ENCODE measurements around the gene FOXP1.

FOXP1 gene

GRCh38 chr3:71153713-71154112 lies 429.8 kb downstream of the FOXP1 start:
- Mint-ChIP-seq H3K9me3 (ENCODE audit: low read depth) (no peaks in the 10 kb centered on the region), H3K36me3 (peaks cover 24% of the 10 kb centered on the region)

DNA sequence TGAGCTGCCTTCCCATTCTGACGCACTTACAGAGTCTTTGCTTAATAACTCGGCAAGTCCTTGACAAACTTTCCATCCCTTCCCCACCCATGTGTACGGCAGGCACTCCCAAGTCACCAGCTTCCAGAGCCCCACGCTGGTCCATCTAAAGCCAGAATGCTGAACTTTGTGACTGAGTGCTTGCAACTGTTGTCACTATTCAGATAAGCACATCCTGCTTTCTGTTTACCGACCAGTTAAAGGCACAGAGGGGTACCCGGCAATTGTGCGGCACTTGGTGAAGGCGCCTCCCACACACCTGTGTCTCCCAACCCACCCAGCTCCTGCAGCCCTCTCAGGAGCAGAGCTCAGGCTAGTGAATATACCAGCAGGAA lies 430.6 kb downstream of the FOXP1 start:
- Mint-ChIP-seq H3K27me3 (no peaks in the 10 kb centered on the region), H3K4me1 (ENCODE audit: low read depth) (peaks cover 90% of the 10 kb centered on the region), H3K27ac (peak overlapping the region; percentile 59), H3K9me3 (ENCODE audit: low read depth) (no peaks in the 10 kb centered on the region), H3K36me3 (peaks cover 26% of the 10 kb centered on the region), H3K4me3 (peak overlapping the region; percentile 13)

More at GRCh38 chr3:71153713-71154112, 429.8 kb downstream of the FOXP1 start:
- Mint-ChIP-seq H3K27ac (peak overlapping the region; percentile 59), H3K4me1 (ENCODE audit: low read depth) (peaks cover 92% of the 10 kb centered on the region), H3K27me3 (no peaks in the 10 kb centered on the region), H3K4me3 (peak overlapping the region; percentile 4)

GRCh38 chr3:71152039-71152891 lies 431.3 kb downstream of the FOXP1 start:
- Mint-ChIP-seq H3K4me1 (ENCODE audit: low read depth) (peaks cover 88% of the 10 kb centered on the region), H3K4me3 (no peak overlapping the region)

GRCh38 chr3:71149959-71150954 lies 433.3 kb downstream of the FOXP1 start:
- H3K9me3 Mint-ChIP-seq (ENCODE audit: low read depth): no peaks in the 10 kb centered on the region
- H3K36me3 Mint-ChIP-seq: peaks cover 26% of the 10 kb centered on the region
- H3K4me3 Mint-ChIP-seq: peak overlapping the region; percentile 11
- H3K27me3 Mint-ChIP-seq: no peaks in the 10 kb centered on the region
- peak overlapping the region; percentile 59 for H3K27ac Mint-ChIP-seq
- peaks cover 84% of the 10 kb centered on the region for H3K4me1 Mint-ChIP-seq (ENCODE audit: low read depth)

More at GRCh38 chr3:71152039-71152891, 431.3 kb downstream of the FOXP1 start:
- Mint-ChIP-seq H3K27ac (peak overlapping the region; percentile 59), H3K9me3 (ENCODE audit: low read depth) (no peaks in the 10 kb centered on the region), H3K36me3 (peaks cover 25% of the 10 kb centered on the region), H3K27me3 (no peaks in the 10 kb centered on the region)

GRCh38 chr3:71148455-71149060 lies 435.0 kb downstream of the FOXP1 start:
- H3K4me1 Mint-ChIP-seq (ENCODE audit: low read depth): peaks cover 80% of the 10 kb centered on the region
- no peaks in the 10 kb centered on the region for H3K9me3 Mint-ChIP-seq (ENCODE audit: low read depth)
- H3K27ac Mint-ChIP-seq: peak overlapping the region; percentile 92
- no peaks in the 10 kb centered on the region for H3K27me3 Mint-ChIP-seq
- H3K36me3 Mint-ChIP-seq: peaks cover 26% of the 10 kb centered on the region
- H3K4me3 Mint-ChIP-seq: no peak overlapping the region

DNA sequence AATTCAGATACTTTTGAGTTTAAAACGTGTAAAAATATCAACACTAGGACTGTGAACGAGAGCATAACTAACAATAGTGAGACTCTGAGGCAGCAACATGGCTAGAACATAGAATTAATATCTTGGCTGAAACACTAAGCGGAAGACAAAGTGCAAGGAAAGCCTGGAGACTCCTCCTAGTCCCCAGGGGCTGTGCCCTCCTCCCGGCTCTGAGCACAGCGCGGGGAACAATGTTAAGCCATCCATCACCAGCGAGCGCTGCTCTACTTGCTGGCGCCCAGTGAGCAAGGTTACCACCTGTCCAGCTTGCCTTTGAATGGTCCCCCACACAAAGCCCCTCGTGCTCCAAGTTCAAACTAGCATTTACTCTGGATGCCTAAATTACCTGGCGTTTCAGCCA lies 436.9 kb downstream of the FOXP1 start:
- peaks cover 76% of the 10 kb centered on the region for H3K4me1 Mint-ChIP-seq (ENCODE audit: low read depth)

GRCh38 chr3:71145954-71146353 lies 437.6 kb downstream of the FOXP1 start:
- no peak overlapping the region for H3K4me3 Mint-ChIP-seq
- H3K27ac Mint-ChIP-seq: peak overlapping the region; percentile 87
- H3K27me3 Mint-ChIP-seq: no peaks in the 10 kb centered on the region
- H3K36me3 Mint-ChIP-seq: peaks cover 33% of the 10 kb centered on the region
- no peaks in the 10 kb centered on the region for H3K9me3 Mint-ChIP-seq (ENCODE audit: low read depth)
- H3K4me1 Mint-ChIP-seq (ENCODE audit: low read depth): peaks cover 74% of the 10 kb centered on the region

More for the DNA sequence above, 436.9 kb downstream of the FOXP1 start:
- H3K9me3 Mint-ChIP-seq (ENCODE audit: low read depth): no peaks in the 10 kb centered on the region
- H3K36me3 Mint-ChIP-seq: peaks cover 28% of the 10 kb centered on the region
- H3K4me3 Mint-ChIP-seq: no peak overlapping the region
- peak overlapping the region; percentile 87 for H3K27ac Mint-ChIP-seq
- H3K27me3 Mint-ChIP-seq: no peaks in the 10 kb centered on the region

GRCh38 chr3:71144525-71145253 lies 438.8 kb downstream of the FOXP1 start:
- H3K9me3 Mint-ChIP-seq (ENCODE audit: low read depth): no peaks in the 10 kb centered on the region
- peaks cover 70% of the 10 kb centered on the region for H3K4me1 Mint-ChIP-seq (ENCODE audit: low read depth)
- H3K36me3 Mint-ChIP-seq: peaks cover 35% of the 10 kb centered on the region
- no peaks in the 10 kb centered on the region for H3K27me3 Mint-ChIP-seq
- H3K27ac Mint-ChIP-seq: peak overlapping the region; percentile 93
- H3K4me3 Mint-ChIP-seq: no peak overlapping the region

DNA sequence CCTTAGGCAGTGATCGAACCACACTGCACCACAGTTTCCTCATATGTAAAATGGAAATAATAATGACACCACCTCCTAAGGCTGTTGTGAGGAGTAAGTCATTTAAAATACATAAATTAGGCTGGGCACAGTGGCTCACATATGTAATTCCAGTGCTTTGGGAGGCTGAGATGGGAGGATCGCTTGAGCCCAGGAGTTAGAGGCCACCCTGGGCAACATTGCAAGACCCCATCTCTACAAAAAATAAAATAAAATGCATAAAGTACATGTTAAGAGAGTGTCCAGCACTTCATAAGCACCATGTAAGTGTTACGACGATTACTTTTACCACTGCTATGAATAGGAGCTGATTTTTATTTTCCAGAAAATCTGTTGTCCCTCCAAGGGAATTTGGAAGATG lies 440.0 kb downstream of the FOXP1 start:
- H3K27me3 Mint-ChIP-seq: no peaks in the 10 kb centered on the region
- peaks cover 30% of the 10 kb centered on the region for H3K36me3 Mint-ChIP-seq
- H3K9me3 Mint-ChIP-seq (ENCODE audit: low read depth): no peaks in the 10 kb centered on the region
- no peak overlapping the region for H3K4me3 Mint-ChIP-seq
- peaks cover 69% of the 10 kb centered on the region for H3K4me1 Mint-ChIP-seq (ENCODE audit: low read depth)
- H3K27ac Mint-ChIP-seq: peak overlapping the region; percentile 83

DNA sequence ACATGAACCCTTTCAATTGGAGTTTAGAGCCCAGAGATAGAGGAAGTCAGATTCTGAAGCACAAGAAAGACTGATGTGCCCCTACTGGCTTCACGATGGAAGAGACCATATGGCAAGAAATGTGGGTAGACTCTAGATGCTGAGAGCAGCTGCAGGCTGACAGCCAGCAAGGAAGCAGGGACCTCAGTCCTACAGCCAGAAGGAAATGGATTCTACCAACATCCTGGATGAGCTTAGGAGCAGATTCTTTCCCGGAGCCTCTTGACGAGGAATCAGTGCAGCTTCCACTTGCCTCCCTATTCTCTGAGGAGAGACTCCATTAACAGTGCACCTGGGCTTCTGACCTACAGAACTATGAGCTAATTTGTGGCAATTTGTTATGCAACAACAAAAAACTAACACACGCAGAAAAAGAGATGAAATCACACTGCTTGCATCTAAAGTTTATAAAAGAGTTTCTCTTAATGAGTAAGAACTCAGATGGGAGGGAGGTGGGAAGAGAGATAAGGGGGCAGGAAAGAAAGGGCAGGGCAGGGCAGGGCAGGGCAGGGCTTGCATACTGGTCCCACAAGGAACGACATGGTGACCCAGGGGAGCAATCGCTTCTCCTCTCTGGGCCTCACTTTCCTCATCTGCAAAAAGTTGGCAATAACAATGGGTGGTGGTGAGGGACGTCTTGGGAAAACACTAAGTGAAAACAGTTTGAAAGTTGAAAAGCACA lies 440.9 kb downstream of the FOXP1 start:
- Mint-ChIP-seq H3K9me3 (ENCODE audit: low read depth) (no peaks in the 10 kb centered on the region), H3K27me3 (no peaks in the 10 kb centered on the region), H3K4me3 (no peak overlapping the region), H3K4me1 (ENCODE audit: low read depth) (peaks cover 70% of the 10 kb centered on the region), H3K27ac (peak overlapping the region; percentile 83), H3K36me3 (peaks cover 32% of the 10 kb centered on the region)

DNA sequence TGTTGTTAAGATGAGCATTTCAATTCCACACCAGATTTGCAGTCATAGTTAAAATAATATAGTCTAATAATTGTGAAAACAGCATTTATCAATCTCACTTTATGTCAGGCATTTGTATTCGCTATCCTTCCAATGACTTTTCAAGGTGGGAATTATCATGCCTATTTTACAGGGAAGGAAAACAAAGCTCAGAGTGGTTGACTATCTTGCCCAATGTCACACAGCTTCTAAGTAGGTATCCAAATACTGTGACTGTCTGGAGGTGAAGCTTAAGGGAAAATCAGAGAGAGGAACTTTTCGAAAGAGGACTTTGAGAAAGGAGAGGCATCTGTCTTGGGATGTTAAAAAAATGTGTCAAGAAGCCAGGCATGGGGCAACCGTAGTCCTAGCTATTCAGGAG lies 443.1 kb downstream of the FOXP1 start:
- H3K27me3 Mint-ChIP-seq: no peaks in the 10 kb centered on the region
- H3K4me1 Mint-ChIP-seq (ENCODE audit: low read depth): peaks cover 71% of the 10 kb centered on the region
- no peaks in the 10 kb centered on the region for H3K9me3 Mint-ChIP-seq (ENCODE audit: low read depth)
- peaks cover 20% of the 10 kb centered on the region for H3K36me3 Mint-ChIP-seq
- H3K4me3 Mint-ChIP-seq: no peak overlapping the region
- peak overlapping the region; percentile 88 for H3K27ac Mint-ChIP-seq

DNA sequence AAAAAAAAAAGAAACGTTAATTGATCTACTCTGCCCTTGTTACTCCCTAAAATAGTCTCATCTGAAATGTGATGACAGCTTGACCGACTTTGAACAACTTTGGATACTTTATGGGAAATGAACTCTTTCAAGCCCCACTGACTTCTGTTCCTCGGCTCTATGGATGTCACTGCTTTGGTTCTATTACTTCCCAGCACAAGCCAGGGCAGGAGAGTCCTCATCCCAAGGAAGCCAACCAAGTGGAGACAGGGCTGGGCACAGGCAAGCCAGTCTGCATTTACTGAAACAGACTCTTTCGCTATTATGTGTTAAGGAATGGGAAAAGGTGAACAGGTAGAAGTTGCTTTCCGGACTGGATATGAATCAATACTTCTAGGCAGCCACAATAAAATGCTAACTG lies 444.0 kb downstream of the FOXP1 start:
- H3K36me3 Mint-ChIP-seq: peaks cover 20% of the 10 kb centered on the region
- H3K9me3 Mint-ChIP-seq (ENCODE audit: low read depth): no peaks in the 10 kb centered on the region
- peaks cover 75% of the 10 kb centered on the region for H3K4me1 Mint-ChIP-seq (ENCODE audit: low read depth)
- peak overlapping the region; percentile 88 for H3K27ac Mint-ChIP-seq
- no peaks in the 10 kb centered on the region for H3K27me3 Mint-ChIP-seq
- H3K4me3 Mint-ChIP-seq: no peak overlapping the region

DNA sequence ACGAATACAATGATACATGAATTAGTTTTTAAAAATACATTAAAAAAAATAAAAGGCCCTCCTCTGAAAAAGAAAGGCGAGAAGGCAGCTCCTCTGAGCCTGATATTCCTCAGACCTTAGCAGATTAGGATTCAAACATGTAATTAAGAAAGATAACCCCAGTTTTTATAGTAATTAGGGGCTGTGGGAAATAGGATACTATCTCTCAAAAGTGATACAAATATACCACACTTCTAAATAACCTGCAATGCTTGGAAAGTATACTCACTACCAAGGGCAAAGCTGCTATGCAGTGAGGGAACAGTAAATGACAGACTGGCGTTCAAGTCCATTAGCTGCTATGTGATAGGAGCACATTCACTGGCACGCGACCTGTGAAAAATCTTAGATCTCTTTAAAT lies 445.1 kb downstream of the FOXP1 start:
- Mint-ChIP-seq H3K4me1 (ENCODE audit: low read depth) (peaks cover 79% of the 10 kb centered on the region), H3K4me3 (no peak overlapping the region), H3K27me3 (no peaks in the 10 kb centered on the region), H3K9me3 (ENCODE audit: low read depth) (no peaks in the 10 kb centered on the region), H3K27ac (no peak overlapping the region), H3K36me3 (peaks cover 26% of the 10 kb centered on the region)
